ENCODE results near the gene DTNBP1. TPM values are rescaled to one million over a fixed set of nuclear protein-coding genes. Genes with fewer than 3 reads are reported as not detected.

The DTNBP1 gene
- total RNA-seq, 1 donor from 2014 or later: 5.6 TPM

DNA sequence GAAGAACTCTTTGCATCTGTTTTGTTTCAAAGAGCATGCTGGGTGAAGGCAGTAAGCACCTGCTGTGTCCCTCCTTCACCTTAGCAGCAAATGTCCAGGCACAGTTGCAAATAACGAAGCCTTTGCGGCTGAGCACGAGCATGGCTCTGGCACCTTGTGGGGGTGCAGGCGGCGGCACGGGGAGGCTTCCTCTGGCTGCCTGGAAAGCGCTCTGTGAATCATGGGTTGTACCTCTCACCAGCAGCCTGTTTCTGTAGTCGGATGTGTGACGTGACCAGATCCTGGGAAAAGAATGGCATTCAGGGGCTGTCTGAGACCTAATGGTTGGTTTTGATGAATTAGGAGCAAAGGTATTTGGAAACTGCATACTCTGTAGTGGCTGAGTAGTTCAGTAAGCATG, 144.8 kb downstream of the DTNBP1 start:
- Histone ChIP-seq H3K4me3 (no peak overlapping the region), H3K36me3 (peaks cover 46 to 84% of the 10 kb centered on the region in 2 donors), H3K4me1 (no peaks in the 10 kb centered on the region), H3K27me3 (no peaks in the 10 kb centered on the region), H3K9me3 (no peaks in the 10 kb centered on the region), H3K27ac (no peak overlapping the region)
- DNase-seq (ENCODE audit: low spot score in 2 of 2): no peak
- intact Hi-C loops (cut with DNase I): no loop called here
- TF ChIP-seq, protein P1, sequence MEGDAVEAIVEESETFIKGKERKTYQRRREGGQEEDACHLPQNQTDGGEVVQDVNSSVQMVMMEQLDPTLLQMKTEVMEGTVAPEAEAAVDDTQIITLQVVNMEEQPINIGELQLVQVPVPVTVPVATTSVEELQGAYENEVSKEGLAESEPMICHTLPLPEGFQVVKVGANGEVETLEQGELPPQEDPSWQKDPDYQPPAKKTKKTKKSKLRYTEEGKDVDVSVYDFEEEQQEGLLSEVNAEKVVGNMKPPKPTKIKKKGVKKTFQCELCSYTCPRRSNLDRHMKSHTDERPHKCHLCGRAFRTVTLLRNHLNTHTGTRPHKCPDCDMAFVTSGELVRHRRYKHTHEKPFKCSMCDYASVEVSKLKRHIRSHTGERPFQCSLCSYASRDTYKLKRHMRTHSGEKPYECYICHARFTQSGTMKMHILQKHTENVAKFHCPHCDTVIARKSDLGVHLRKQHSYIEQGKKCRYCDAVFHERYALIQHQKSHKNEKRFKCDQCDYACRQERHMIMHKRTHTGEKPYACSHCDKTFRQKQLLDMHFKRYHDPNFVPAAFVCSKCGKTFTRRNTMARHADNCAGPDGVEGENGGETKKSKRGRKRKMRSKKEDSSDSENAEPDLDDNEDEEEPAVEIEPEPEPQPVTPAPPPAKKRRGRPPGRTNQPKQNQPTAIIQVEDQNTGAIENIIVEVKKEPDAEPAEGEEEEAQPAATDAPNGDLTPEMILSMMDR (IDR thresholded peaks at IDR 0.05): no peak

DNA sequence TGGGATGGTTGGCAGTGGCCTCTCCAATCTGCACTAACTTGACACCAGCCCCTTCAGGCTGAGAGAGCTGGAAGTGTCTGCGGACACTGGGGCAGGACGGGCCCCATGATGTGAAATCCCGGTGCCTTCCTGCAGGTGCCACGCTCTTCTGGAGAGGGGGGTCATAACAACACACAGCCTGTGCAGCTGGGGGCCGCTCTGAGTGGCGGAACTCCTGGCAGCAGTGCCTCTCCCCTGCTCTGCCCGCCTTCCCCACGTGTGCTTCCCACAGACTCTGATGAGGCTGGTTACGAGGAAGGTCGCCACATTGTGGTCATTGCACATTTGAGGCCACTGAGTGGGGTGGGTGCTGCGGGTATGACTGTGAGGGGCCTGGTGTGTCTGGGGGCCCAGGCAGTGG, 145.2 kb downstream of the DTNBP1 start:
- no peaks in the 10 kb centered on the region for H3K9me3 ChIP-seq
- H3K4me3 ChIP-seq: no peak overlapping the region
- DNase-seq (ENCODE audit: low spot score in 2 of 2): no peak
- no peak overlapping the region for H3K27ac ChIP-seq
- TF ChIP-seq, protein P1 (IDR thresholded peaks at IDR 0.05): no peak
- intact Hi-C loops (cut with DNase I): no loop called here
- H3K4me1 ChIP-seq: no peaks in the 10 kb centered on the region
- H3K36me3 ChIP-seq: peaks cover 45 to 84% of the 10 kb centered on the region in 2 donors
- H3K27me3 ChIP-seq: no peaks in the 10 kb centered on the region

DNA sequence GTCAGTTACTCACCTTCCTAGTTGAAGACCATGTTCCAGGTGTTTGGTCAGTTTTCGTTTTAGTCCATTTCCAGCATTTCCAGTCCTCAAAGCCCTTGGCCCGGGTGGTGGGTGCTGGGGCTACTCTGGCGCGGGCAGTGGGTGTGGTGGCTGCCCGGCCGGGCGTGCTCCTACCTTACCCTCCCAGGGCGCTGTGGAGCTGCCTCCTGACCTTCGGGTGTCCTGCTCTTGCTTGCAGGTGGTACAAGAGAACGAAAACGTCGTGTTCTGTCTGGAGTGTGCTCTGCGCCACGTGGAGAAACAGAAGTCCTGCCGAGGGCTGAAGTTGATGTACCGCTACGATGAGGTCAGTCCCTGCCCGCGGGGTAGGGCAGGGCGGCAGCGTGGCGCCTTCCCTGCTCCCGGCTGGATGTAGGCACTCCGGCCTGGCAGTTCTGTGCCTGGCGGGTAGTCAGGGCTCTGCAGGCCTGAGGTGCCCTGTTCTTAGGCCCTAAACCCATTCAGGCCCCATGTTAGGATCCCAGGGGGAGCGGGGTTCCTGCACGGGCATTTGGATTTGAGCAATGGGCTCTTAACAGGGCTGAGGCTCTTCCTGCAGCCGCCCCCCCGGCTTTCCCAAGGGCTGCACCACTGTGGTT, 145.8 kb downstream of the DTNBP1 start:
- TF ChIP-seq, protein P1 (IDR thresholded peaks at IDR 0.05): no peak
- DNase-seq (ENCODE audit: low spot score in 2 of 2): no peak
- H3K27ac ChIP-seq: no peak overlapping the region
- H3K9me3 ChIP-seq: no peaks in the 10 kb centered on the region
- intact Hi-C loops (cut with DNase I): no loop called here
- no peaks in the 10 kb centered on the region for H3K4me1 ChIP-seq
- H3K4me3 ChIP-seq: no peak overlapping the region
- H3K36me3 ChIP-seq: peaks cover 49 to 83% of the 10 kb centered on the region in 2 donors
- H3K27me3 ChIP-seq: no peaks in the 10 kb centered on the region

DNA sequence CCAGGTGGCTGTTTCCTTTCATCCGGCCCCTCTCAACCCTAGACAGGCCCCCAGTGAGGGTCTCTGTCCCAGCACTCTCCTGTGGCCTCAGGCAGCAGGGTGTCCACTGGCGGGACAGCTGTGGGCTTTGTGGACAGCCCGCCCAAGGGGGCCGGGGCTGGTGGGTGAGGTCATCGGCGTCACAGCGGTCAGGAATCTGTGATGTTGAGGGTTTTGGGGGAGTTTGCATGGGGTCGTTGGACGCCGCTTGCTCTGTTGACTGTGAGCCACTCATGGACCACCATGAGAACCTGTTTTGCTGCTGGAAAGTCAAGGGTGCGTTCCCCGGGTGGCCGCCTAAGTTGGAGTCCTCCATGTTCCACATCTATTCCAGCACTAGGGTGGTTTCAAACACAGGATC, 146.4 kb downstream of the DTNBP1 start:
- no peak overlapping the region for H3K27ac ChIP-seq
- H3K36me3 ChIP-seq: peaks cover 55 to 86% of the 10 kb centered on the region in 2 donors
- TF ChIP-seq, protein P1 (IDR thresholded peaks at IDR 0.05): no peak
- no peak overlapping the region for H3K4me3 ChIP-seq
- intact Hi-C loops (cut with DNase I): no loop called here
- no peaks in the 10 kb centered on the region for H3K4me1 ChIP-seq
- DNase-seq (ENCODE audit: low spot score in 2 of 2): no peak
- no peaks in the 10 kb centered on the region for H3K9me3 ChIP-seq
- H3K27me3 ChIP-seq: no peaks in the 10 kb centered on the region

DNA sequence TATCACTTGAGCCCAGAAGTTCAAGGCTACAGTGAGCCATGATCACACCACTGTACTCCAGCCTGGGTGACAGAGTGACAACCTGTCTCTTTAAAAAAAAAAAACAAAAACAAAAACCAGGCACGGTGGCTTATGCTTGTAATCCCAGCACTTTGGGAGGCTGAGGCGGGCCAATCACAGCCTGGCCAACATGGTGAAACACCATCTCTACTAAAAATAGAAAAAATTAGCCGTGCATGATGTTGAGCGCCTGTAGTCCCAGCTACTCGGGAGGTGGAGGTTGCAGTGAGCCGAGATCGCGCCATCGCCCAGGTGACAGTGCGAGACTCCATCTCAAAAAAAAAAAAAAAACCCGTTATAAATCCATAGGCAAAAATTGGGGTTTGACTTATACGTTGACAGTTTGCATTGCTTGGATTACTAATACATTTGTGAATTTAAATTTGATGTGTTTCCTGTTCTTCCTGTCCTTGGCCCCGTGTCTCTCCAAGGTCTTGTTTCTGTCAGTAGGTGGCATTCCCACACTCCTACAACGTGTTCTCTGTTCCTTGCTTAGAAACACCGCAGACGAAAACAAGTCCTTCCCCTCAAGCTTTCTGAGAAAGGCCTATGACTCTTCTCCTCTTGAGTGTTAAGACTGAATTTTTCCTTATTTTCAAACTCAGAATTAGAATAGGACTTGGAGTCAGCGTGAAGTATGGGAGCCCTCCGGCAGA, 147.0 kb downstream of the DTNBP1 start:
- no peaks in the 10 kb centered on the region for H3K9me3 ChIP-seq
- peaks cover 57 to 85% of the 10 kb centered on the region in 2 donors for H3K36me3 ChIP-seq

More for the DNA sequence above, 147.0 kb downstream of the DTNBP1 start:
- intact Hi-C loops (cut with DNase I): no loop called here
- Histone ChIP-seq H3K27ac (no peak overlapping the region), H3K27me3 (no peaks in the 10 kb centered on the region), H3K4me3 (no peak overlapping the region), H3K4me1 (no peaks in the 10 kb centered on the region)
- no peak for DNase-seq (ENCODE audit: low spot score in 2 of 2)
- TF ChIP-seq, protein P1 (IDR thresholded peaks at IDR 0.05): no peak

Data from ascending aorta (tissue), 2 donors.